Peyer's patch (tissue), 4 donors: ENCODE results near the gene OR2T27. TPM values are rescaled to one million over a fixed set of nuclear protein-coding genes. Genes with fewer than 3 reads are reported as not detected.
A peak's percentile ranks its signal among the peaks of the same experiment; 100 is the strongest.
"Not testable (repeated sequence)": the region's sequence is repeated elsewhere in the genome, so short reads cannot be mapped to it uniquely, and the experiment has no call there.

Experiments used
- DNase-seq, 3 donors: peaks; one replicate each; pipeline ENCODE4 v3.0.0-alpha.2; 2017 to 2019
- H3K27ac ChIP-seq, 4 donors: fragments of 200-600 bp; sonication (generic); one replicate each; pipeline ENCODE4 v1.5.1; 2016 to 2019
- H3K27me3 ChIP-seq, 2 donors: fragments of 200-600 bp; sonication (generic); one replicate each; pipeline ENCODE4 v1.5.1; 2019
- H3K36me3 ChIP-seq, 3 donors: fragments of 200-600 bp; sonication (generic); one replicate each; pipeline ENCODE4 v1.5.1; 2016 to 2019
- H3K4me1 ChIP-seq, 4 donors: fragments of 200-600 bp; sonication (generic); one replicate each; pipeline ENCODE4 v1.5.1; 2016 to 2019
- H3K4me3 ChIP-seq, 4 donors: fragments of 200-600 bp; sonication (generic); 1 replicate in 3 of 4; 2 replicates in 1 of 4; pipeline ENCODE4 v1.5.1; 2016 to 2019; ENCODE audit warnings: mild to moderate bottlenecking in 1 of 4
- H3K9me3 ChIP-seq, 4 donors: fragments of 200-600 bp; sonication (generic); one replicate each; pipeline ENCODE4 v1.5.1; 2016 to 2019; ENCODE audit warnings: mild to moderate bottlenecking in 1 of 4
- POLR2A ChIP-seq, 2 donors: fragments of 450-650 bp; IDR thresholded peaks; one replicate each; pipeline ENCODE4 v1.5.1; 2017; ENCODE audit warnings: antibody characterized with exemption in 2 of 2, mild to moderate bottlenecking in 2 of 2, moderate library complexity in 2 of 2
- total RNA-seq, 4 donors: library from RNA; depleted of rRNA; stranded (reverse); fragments of >200 nt; gene quantifications; one replicate each; pipeline ENCODE4 v1.1.0, GENCODE V29; 2016
- TF ChIP-seq, protein P1 (sequence below), 6 experiments: fragments of 450-650 bp in 4 of 6; fragments of 200-600 bp in 2 of 6; sonication (generic) in 1 of 6; IDR thresholded peaks; one replicate each; pipeline ENCODE4 v1.5.1; 2017 to 2019; ENCODE audit warnings: antibody characterized with exemption in 6 of 6, mild to moderate bottlenecking in 3 of 6, moderate library complexity in 1 of 6

Gene OR2T27
- total RNA-seq, 4 donors from 2014 or later = not detected

DNA sequence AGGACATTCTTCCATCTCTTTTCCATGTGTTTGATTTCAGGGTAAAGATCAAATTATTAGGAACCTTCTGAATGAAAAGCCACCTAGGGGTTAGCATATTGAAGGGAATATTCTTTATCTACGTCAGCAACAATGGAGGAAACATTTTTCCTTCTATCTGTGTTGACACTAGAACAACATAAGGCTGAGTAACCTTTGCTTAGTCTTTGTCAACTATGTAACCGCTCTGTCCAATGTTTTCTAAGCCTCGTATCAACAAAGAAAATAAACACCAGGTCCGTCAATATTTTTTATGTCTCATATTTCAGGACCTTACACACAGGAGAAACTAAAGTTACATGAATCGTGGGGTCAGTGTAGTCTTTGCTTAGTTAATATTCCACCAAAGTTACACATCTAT is 18.7 kb downstream of the OR2T27 start:
- DNase-seq, H3K27me3 ChIP-seq, H3K27ac ChIP-seq, H3K36me3 ChIP-seq, H3K4me3 ChIP-seq, H3K4me1 ChIP-seq, H3K9me3 ChIP-seq: not testable (repeated sequence)

DNA sequence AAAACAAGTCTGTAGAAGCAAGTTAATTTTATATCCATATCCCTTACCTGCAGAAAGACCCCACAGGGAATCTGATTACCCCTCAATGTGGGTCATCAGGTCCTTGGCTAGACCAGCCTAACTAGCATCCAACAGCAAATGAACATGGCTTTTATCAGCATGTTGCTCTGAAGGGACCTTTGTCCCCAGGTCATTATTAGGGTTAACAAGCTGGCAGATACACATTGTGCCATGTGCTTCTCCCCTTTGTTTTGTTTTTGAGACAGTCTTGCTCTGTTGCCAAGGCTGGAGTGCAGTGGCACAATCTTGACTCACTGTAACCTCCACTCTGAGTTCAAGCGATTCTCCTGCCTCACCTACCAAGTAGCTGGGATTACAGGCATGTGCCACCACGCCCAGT is 20.3 kb downstream of the OR2T27 start, which contains the start of gene OR2T11:
OR2T11 (minus strand) TSS at position 101 of the 400 bp plus-strand sequence. CDS start 7,963 bp downstream, outside the sequence.
- not testable (repeated sequence) for H3K9me3 ChIP-seq, H3K4me1 ChIP-seq, H3K4me3 ChIP-seq, H3K36me3 ChIP-seq, DNase-seq, H3K27ac ChIP-seq, H3K27me3 ChIP-seq

DNA sequence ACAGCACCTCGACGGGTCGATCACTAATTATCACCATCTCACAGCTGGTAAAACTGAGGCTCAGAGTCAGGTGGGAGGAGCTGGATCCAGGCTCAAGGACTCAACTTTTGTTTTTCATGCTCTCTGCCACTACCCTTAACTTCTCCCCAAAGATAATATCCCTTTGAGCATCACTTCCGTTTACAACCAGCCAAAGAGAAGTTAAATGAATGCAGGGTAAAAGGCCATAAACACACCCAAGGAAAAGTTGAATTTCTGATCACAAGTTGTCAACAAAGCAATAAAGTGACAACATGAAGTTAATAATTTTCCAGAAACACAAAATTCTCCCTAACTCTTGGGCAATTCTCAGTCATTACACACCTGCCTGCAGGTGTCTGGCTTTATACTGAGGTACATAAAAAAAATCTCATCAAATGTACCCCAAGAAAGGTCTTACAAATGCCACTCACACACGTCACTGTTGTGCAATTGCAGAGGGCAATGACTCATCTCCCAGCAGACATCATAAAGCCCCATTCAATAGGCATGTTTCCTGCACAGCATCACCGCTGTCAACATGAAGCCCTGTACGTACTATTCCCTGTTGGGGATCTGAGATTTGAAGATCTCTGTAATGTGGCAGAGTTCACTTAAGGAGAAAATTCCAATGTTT is 23.8 kb downstream of the OR2T27 start:
- TF ChIP-seq, protein P1, sequence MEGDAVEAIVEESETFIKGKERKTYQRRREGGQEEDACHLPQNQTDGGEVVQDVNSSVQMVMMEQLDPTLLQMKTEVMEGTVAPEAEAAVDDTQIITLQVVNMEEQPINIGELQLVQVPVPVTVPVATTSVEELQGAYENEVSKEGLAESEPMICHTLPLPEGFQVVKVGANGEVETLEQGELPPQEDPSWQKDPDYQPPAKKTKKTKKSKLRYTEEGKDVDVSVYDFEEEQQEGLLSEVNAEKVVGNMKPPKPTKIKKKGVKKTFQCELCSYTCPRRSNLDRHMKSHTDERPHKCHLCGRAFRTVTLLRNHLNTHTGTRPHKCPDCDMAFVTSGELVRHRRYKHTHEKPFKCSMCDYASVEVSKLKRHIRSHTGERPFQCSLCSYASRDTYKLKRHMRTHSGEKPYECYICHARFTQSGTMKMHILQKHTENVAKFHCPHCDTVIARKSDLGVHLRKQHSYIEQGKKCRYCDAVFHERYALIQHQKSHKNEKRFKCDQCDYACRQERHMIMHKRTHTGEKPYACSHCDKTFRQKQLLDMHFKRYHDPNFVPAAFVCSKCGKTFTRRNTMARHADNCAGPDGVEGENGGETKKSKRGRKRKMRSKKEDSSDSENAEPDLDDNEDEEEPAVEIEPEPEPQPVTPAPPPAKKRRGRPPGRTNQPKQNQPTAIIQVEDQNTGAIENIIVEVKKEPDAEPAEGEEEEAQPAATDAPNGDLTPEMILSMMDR (IDR thresholded peaks at IDR 0.05) = no peak
- no peak for TF ChIP-seq POLR2A (IDR thresholded peaks at IDR 0.05)
- H3K27me3 ChIP-seq = no peaks in the 10 kb centered on the region
- no peak overlapping the region for H3K4me3 ChIP-seq
- DNase-seq = peak in 1 of 3 donors; percentile 87
- H3K4me1 ChIP-seq = no peaks in the 10 kb centered on the region
- no peaks in the 10 kb centered on the region for H3K9me3 ChIP-seq
- no peaks in the 10 kb centered on the region for H3K36me3 ChIP-seq
- H3K27ac ChIP-seq = peak overlapping the region in 1 of 4 donors; percentile 29

DNA sequence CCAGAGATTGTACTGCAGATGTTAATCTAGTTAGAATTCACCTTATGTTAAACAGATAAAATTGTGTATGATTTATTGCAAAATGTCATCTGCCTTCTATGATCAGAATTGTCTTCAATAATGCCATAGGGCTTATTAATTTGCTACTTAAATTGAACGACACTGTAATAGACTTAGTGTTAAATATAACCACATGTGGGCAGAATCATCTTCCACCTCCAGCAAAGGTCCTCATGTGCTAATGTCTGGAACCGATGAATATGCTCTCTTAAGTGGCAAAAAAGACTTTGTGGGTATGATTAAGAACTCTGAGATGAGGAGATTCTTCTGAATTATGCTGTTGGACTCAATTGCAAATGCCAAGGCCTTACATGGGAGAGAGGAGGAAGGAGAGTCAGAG is 24.8 kb downstream of the OR2T27 start:
- no peaks in the 10 kb centered on the region for H3K27me3 ChIP-seq
- no peak overlapping the region for H3K27ac ChIP-seq
- H3K9me3 ChIP-seq = no peaks in the 10 kb centered on the region
- H3K36me3 ChIP-seq = no peaks in the 10 kb centered on the region
- DNase-seq = no peak
- TF ChIP-seq, protein P1 (IDR thresholded peaks at IDR 0.05) = no peak
- TF ChIP-seq POLR2A (IDR thresholded peaks at IDR 0.05) = no peak
- H3K4me3 ChIP-seq = no peak overlapping the region
- no peaks in the 10 kb centered on the region for H3K4me1 ChIP-seq

DNA sequence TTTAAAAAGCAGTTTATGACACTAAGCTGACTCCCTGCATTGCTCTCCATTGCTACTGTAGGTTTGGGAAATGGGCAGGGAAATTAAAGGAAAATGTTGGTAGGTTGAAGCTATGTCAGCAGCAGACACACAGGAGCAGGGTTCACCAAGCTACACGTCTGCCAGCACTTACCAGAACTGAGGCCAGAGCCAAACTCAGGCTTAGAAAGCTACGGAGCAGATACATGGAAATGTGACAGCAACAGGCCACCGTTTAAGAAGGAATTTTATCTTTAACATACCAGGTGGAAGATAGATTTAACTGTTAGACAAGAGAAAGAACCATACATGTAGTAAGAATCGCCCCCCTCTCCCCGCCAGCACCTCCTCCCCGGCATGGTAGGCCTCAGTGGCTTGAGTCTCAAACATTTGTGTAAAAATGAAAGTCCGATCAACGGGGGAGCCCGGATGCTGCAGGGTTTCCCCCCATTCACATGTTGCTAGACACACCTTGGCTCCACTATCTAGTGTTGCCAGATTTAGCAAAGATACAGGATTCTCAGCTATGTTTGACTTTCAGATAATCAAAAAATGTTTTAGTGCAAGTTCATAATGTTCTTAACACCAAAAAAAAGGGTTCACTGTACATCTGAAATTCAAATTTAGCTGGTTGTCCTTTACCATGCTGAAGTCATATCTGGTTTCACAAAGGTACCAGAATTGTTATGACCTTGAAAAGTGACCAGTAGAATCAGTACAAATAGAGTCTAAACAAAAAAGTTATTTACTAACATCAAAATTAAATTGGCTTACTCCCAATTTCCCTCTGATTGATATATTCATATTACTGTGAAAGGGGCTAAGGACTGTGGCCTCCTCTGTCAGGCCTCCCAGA is 27.1 kb downstream of the OR2T27 start:
- Histone ChIP-seq H3K4me3 (no peak overlapping the region), H3K27ac (no peak overlapping the region), H3K36me3 (no peaks in the 10 kb centered on the region), H3K27me3 (no peaks in the 10 kb centered on the region), H3K4me1 (no peaks in the 10 kb centered on the region), H3K9me3 (no peaks in the 10 kb centered on the region)
- no peak for TF ChIP-seq POLR2A (IDR thresholded peaks at IDR 0.05)
- TF ChIP-seq, protein P1 (IDR thresholded peaks at IDR 0.05) = no peak
- no peak for DNase-seq

DNA sequence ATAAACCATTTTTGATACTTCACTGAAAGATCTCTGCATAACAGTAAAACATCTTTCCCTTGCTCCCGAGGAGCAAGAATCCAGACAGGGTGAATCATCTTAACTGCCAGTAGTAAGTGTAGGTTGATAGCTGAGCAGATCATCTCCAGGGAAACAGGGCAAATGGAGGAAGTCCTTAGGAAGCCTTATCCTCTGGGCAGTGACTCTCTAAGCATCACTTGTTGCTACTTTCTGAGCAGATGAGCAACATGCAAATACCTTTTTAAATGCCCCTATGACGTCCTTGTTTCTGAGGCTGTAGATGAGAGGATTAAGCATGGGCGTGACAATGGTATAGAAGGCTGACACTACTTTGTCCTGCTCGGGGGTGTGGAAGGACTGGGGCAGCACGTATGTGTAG is 29.4 kb downstream of the OR2T27 start:
- no peaks in the 10 kb centered on the region for H3K9me3 ChIP-seq
- no peaks in the 10 kb centered on the region for H3K36me3 ChIP-seq
- no peaks in the 10 kb centered on the region for H3K4me1 ChIP-seq
- H3K27me3 ChIP-seq = no peaks in the 10 kb centered on the region
- DNase-seq = no peak
- TF ChIP-seq POLR2A (IDR thresholded peaks at IDR 0.05) = no peak
- TF ChIP-seq, protein P1 (IDR thresholded peaks at IDR 0.05) = no peak
- H3K4me3 ChIP-seq = no peak overlapping the region
- H3K27ac ChIP-seq = no peak overlapping the region
